Body of pancreas (tissue), 4 donors: ENCODE results near the gene PRG2.

ENCODE experiments used
- CTCF ChIP-seq, 7 experiments: fragments of 450-650 bp in 4 of 7; fragments of 200-600 bp in 3 of 7; sonication (generic) in 3 of 7; IDR thresholded peaks; one replicate each; pipeline ENCODE4 v1.5.1; 2016 to 2019; ENCODE audit warnings: antibody characterized with exemption in 7 of 7
- POLR2A ChIP-seq, 3 donors: fragments of 450-650 bp; IDR thresholded peaks; one replicate each; pipeline ENCODE4 v1.6.1; 2016; ENCODE audit warnings: antibody characterized with exemption in 3 of 3, mild to moderate bottlenecking in 2 of 3

- TF ChIP-seq CTCF (IDR thresholded peaks at IDR 0.05) (no peak), POLR2A (IDR thresholded peaks at IDR 0.05) (no peak)
Measured at GRCh38 chr11:57378186-57378585, 12.3 kb downstream of the PRG2 start.
